Vagina (tissue), 2 donors: ENCODE data around the gene GNG7. TPM values are rescaled to one million over a fixed set of nuclear protein-coding genes. Genes with fewer than 3 reads are reported as not detected.

ENCODE experiments used
- DNase-seq, 2 donors: peaks; one replicate each; pipeline ENCODE4 v3.0.0-alpha.2; 2017; ENCODE audit errors: extremely low spot score in 2 of 2
- H3K27ac ChIP-seq: fragments of 200-600 bp; sonication (generic); one replicate; pipeline ENCODE4 v1.5.1; 2019
- H3K27me3 ChIP-seq: fragments of 200-600 bp; sonication (generic); one replicate; pipeline ENCODE4 v1.5.1; 2019
- H3K36me3 ChIP-seq, 2 donors: fragments of 200-600 bp; sonication (generic); one replicate each; pipeline ENCODE4 v1.5.1; 2017 to 2019
- H3K4me1 ChIP-seq: fragments of 200-600 bp; sonication (generic); one replicate; pipeline ENCODE4 v1.5.1; 2019
- H3K4me3 ChIP-seq, 2 donors: fragments of 200-600 bp; sonication (generic); 1 replicate in 1 of 2; 2 replicates in 1 of 2; pipeline ENCODE4 v1.5.1; 2016 to 2019
- H3K9me3 ChIP-seq: fragments of 200-600 bp; sonication (generic); one replicate; pipeline ENCODE4 v1.5.1; 2019
- POLR2A ChIP-seq, 2 donors: fragments of 450-650 bp; IDR thresholded peaks; one replicate each; pipeline ENCODE4 v1.6.1; 2017; ENCODE audit warnings: antibody characterized with exemption in 2 of 2, mild to moderate bottlenecking in 2 of 2, moderate library complexity in 2 of 2
- POLR2AphosphoS5 ChIP-seq, 2 donors: sonication (generic); formaldehyde crosslinking; IDR thresholded peaks; one replicate each; pipeline ENCODE4 v1.9.0; 2017; ENCODE audit warnings: antibody characterized with exemption in 2 of 2, mild to moderate bottlenecking in 2 of 2, low read depth in 1 of 2; ENCODE audit not compliant: insufficient read depth in 1 of 2
- intact Hi-C: fragments of 100-400 bp; cut with DNase I; formaldehyde crosslinking; loops from one replicate; pipeline ENCODE4 v1.15.1; 2023
- total RNA-seq: library from RNA; depleted of rRNA; stranded (reverse); fragments of >200 nt; gene quantifications from one replicate; pipeline ENCODE4 v1.2.3, GENCODE V29; 2016
- TF ChIP-seq, protein P1 (sequence below), 3 experiments: fragments of 450-650 bp in 2 of 3; fragments of 200-600 bp in 1 of 3; sonication (generic) in 1 of 3; IDR thresholded peaks; one replicate each; pipeline ENCODE4 v1.5.1; 2017 to 2019; ENCODE audit warnings: antibody characterized with exemption in 3 of 3, mild to moderate bottlenecking in 2 of 3, moderate library complexity in 2 of 3

Gene GNG7
- total RNA-seq, 1 donor from 2014 or later, result 2.0 TPM

DNA sequence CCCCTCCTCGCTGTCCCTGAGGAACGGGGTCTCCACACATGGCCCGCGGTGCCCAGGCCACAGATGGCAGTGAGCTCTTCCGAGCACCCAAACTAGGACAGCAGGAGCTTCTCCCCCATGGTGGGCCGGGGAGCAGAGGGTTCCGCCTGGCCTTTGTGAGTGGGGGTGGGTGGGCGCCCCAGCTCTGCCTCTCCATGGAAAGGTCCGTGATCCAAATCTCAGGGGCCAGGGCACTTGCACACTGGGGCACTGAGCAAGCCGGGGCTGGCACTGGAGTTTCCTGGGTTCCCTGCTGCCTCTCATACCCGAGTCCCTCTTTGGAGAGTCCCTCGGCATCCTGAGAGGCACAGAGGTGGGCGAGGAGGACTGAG, 20.8 kb upstream of the GNG7 start:
- Histone ChIP-seq H3K4me3 (peak overlapping the region in 1 of 2 donors; percentile 0), H3K36me3 (no peaks in the 10 kb centered on the region), H3K9me3 (no peaks in the 10 kb centered on the region), H3K4me1 (peaks cover 45% of the 10 kb centered on the region), H3K27ac (peak overlapping the region; percentile 45), H3K27me3 (no peaks in the 10 kb centered on the region)
- TF ChIP-seq, protein P1, sequence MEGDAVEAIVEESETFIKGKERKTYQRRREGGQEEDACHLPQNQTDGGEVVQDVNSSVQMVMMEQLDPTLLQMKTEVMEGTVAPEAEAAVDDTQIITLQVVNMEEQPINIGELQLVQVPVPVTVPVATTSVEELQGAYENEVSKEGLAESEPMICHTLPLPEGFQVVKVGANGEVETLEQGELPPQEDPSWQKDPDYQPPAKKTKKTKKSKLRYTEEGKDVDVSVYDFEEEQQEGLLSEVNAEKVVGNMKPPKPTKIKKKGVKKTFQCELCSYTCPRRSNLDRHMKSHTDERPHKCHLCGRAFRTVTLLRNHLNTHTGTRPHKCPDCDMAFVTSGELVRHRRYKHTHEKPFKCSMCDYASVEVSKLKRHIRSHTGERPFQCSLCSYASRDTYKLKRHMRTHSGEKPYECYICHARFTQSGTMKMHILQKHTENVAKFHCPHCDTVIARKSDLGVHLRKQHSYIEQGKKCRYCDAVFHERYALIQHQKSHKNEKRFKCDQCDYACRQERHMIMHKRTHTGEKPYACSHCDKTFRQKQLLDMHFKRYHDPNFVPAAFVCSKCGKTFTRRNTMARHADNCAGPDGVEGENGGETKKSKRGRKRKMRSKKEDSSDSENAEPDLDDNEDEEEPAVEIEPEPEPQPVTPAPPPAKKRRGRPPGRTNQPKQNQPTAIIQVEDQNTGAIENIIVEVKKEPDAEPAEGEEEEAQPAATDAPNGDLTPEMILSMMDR (IDR thresholded peaks at IDR 0.05), result no peak
- intact Hi-C loops, result no loop called here
- DNase-seq, result no peak

DNA sequence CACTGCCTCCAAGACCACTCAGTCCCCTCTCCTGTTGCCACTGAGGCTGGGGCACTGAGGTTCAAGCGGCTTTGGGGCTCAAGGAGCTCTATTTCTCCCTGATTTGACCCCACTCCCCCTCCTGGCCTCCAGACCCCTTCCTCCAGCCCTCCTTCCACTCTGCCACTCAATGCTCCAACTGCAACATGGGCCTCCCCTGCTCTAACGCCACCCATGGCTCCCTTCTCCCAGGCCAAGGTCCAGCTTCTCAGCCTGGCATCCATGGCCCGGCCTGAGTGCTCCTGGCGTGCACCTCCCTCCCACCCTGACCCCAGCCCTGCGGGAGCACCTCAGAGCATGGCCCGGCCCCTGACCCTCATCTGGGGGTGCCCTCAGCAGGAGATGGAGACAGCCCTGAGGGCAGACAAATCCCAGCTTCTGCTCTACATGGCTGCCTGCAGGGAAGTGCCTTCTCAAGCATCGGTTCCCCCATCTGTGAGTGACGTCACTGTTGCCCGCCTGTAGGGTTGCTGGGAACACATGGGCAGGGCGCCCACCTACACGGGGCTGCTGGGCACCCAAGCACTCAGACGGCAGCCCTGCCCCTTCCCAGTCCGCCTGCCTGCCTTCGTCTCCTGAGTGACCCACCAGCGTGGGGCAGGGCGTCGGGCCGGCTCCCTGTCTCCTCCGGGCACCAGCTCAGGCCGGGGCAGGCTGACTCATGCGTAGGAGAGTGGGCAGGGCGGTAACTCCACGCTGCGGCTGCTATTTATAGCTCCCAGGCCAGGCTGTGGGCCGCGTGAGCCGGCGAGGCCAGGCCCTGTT, 20.2 kb upstream of the GNG7 start:
- no peak for DNase-seq
- peaks cover 45% of the 10 kb centered on the region for H3K4me1 ChIP-seq
- peak overlapping the region; percentile 45 for H3K27ac ChIP-seq
- peak; percentile 31 to 57 for TF ChIP-seq POLR2AphosphoS5 (IDR thresholded peaks at IDR 0.05; ENCODE audit: insufficient read depth in 1 of 2, low read depth in 1 of 2)
- TF ChIP-seq, protein P1 (IDR thresholded peaks at IDR 0.05), result no peak
- H3K36me3 ChIP-seq, result no peaks in the 10 kb centered on the region
- no peaks in the 10 kb centered on the region for H3K9me3 ChIP-seq
- peak overlapping the region in 1 of 2 donors; percentile 0 for H3K4me3 ChIP-seq
- intact Hi-C loops, result no loop called here
- H3K27me3 ChIP-seq, result no peaks in the 10 kb centered on the region

DNA sequence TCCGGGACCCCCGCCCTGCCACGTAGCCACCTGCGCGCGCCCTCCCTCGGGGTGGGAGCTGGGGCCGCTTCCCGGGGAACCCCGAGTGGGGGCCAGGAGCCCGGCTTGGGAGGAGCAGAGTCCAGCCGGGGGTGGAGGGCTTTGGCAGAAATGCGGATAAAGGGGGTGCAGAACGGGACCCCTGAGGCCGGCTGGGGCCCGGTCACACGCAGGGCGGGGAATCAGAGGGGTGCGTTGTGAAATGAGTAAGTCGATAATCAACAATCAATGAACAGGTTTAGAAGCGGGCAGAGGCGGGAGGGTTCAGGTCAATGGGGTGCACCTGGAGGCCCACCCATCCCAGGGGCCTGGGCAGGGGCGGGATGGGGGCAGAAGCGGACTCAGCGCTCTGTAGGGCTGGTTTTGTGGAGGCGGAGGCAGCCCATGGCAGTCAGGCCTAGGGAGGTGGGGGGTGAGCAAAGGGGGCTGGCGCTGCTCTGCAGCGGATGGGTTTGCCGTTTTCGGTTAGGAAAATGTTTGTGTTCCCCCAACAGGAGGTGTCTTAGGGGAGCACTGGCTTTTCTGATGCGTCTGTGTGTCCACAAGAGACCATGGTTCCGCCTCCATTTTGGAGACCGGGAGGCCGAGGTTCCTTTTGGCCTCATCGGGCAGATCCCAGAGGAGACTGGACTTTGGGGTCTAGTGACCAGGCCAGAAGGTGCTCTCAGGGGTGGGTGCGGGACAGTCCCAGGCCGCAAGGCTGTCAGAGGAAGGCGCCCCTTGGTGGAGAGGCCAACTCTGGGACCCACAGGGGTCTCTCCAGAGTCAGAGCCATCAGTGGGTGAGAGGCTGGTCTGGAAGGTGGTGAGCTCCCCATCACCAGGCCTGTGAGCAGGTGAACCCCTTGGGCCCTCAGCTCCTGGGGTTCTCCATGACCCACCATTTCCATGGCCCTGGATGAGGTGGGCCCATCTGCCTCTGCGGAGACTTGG, 19.4 kb upstream of the GNG7 start:
- Histone ChIP-seq H3K4me1 (peaks cover 41% of the 10 kb centered on the region), H3K27ac (peak overlapping the region; percentile 45), H3K4me3 (peak overlapping the region; percentile 35 to 44), H3K36me3 (no peaks in the 10 kb centered on the region), H3K27me3 (no peaks in the 10 kb centered on the region), H3K9me3 (no peaks in the 10 kb centered on the region)
- TF ChIP-seq POLR2AphosphoS5 (IDR thresholded peaks at IDR 0.05; ENCODE audit: insufficient read depth in 1 of 2, low read depth in 1 of 2) (no peak), POLR2A (IDR thresholded peaks at IDR 0.05) (no peak)
- TF ChIP-seq, protein P1 (IDR thresholded peaks at IDR 0.05), result no peak
- no peak for DNase-seq
- intact Hi-C loops, result no loop called here

DNA sequence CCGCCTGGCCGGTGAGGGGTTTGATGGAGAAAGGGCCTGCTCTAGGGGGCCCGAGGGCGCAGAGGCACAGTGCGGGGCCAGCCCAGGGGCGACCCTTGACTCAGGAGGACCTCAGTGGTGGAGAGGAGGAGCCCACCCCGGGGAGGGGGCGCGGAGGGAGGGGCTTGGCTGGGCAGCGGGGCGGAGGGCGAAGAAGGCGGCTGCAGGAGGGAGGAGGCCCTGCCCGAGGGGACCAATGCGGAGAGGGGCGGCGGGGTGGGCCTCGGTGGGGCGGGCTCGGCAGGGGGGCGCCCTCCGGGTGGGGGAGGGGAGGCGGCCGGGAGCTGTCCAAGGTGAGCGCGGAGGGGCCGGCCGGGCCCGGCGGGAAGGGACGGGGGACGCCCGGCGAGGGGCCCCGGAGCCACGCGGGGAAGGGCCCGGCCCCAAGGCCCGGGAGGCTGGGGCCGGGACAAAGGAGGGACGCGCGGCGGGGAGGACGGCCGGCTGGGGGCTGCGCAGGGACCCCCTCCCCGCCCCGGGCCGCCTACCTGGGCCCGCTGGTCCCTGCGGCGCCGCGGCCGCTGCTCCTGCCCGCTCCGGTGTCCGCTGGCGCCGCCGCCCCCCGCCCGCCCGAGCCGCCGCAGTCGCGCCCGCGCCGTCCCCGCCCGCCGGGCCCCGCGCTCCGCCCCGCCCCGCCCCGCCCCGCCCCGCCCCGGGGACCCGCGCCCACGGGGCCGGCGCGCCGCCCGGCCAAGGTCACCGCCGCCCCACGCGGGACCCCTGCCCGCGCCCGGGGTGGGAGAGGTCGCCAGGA, 18.5 kb upstream of the GNG7 start, which contains the start of gene DIRAS1:
Gene DIRAS1, minus strand, starts transcription at position 596 of the 793 bp plus-strand sequence. CDS start 3,566 bp downstream, outside the sequence.
- no peak for DNase-seq
- H3K4me1 ChIP-seq, result peaks cover 37% of the 10 kb centered on the region
- TF ChIP-seq POLR2A (IDR thresholded peaks at IDR 0.05), result no peak
- TF ChIP-seq, protein P1 (IDR thresholded peaks at IDR 0.05), result no peak
- no peak for TF ChIP-seq POLR2AphosphoS5 (IDR thresholded peaks at IDR 0.05; ENCODE audit: insufficient read depth in 1 of 2, low read depth in 1 of 2)
- H3K9me3 ChIP-seq, result no peaks in the 10 kb centered on the region
- no peaks in the 10 kb centered on the region for H3K36me3 ChIP-seq
- peak within 1 kb of the TSS; percentile 45 for H3K27ac ChIP-seq
- H3K4me3 ChIP-seq, result peak within 1 kb of the TSS; percentile 38 to 44
- intact Hi-C loops, result no loop called here
- no peaks in the 10 kb centered on the region for H3K27me3 ChIP-seq
